H1 (cell line): ENCODE data around the gene TEX11. TPM values are rescaled to one million over a fixed set of nuclear protein-coding genes. Genes with fewer than 3 reads are reported as not detected.

Source experiments
- CTCF ChIA-PET: fragments of 300-600 bp; sonication (Branson Sonifier 250); formaldehyde crosslinking; loops from one replicate; lab custom pipeline; 2021; ENCODE audit not compliant: partially characterized antibody; lab: Charles Lee
- POLR2A ChIA-PET: fragments of 300-600 bp; sonication (Branson Sonifier 250); formaldehyde crosslinking; loops from one replicate; lab custom pipeline; 2021; ENCODE audit warnings: inconsistent platforms; ENCODE audit not compliant: partially characterized antibody; lab: Charles Lee
- DNase-seq, 2 experiments: peaks; one replicate each; pipeline versions ENCODE4 v3.0.0 to v3.0.0-alpha.2; 2010 to 2022; ENCODE audit warnings: low spot score in 2 of 2, low read depth in 1 of 2, mixed read lengths in 1 of 2
- FAIRE-seq: peaks from 2 replicates; lab custom pipeline; 2011; peaks lifted over from hg19 to GRCh38; lab: Jason Lieb, UNC
- H2AFZ ChIP-seq: 2 replicates; pipeline ENCODE4 v1.8.1; 2012; ENCODE audit warnings: low read length, inconsistent platforms
- H2AK5ac ChIP-seq: 2 replicates; pipeline ENCODE4 v1.6.1; 2013; ENCODE audit warnings: low read depth, low read length
- H2BK120ac ChIP-seq: replicated peaks from 2 replicates; pipeline ENCODE3; 2013; ENCODE audit warnings: low read depth, low read length, inconsistent platforms
- H2BK12ac ChIP-seq: 2 replicates; pipeline ENCODE4 v1.6.1; 2013; ENCODE audit warnings: low read depth, low read length
- H2BK15ac ChIP-seq: 2 replicates; pipeline ENCODE4 v1.6.1; 2013; ENCODE audit warnings: low read length
- H2BK20ac ChIP-seq: 2 replicates; pipeline ENCODE4 v1.6.1; 2013; ENCODE audit warnings: low read length
- H2BK5ac ChIP-seq: 2 replicates; pipeline ENCODE4 v1.6.1; 2013; ENCODE audit warnings: low read depth, low read length
- H3K14ac ChIP-seq: 2 replicates; pipeline ENCODE4 v1.6.1; 2013; ENCODE audit warnings: inconsistent platforms; ENCODE audit not compliant: insufficient read length
- H3K18ac ChIP-seq: 2 replicates; pipeline ENCODE4 v1.6.1; 2013; ENCODE audit warnings: low read length; ENCODE audit errors: extremely low read depth
- H3K23ac ChIP-seq: 2 replicates; pipeline ENCODE4 v1.6.1; 2013; ENCODE audit warnings: inconsistent platforms; ENCODE audit not compliant: insufficient read length
- H3K23me2 ChIP-seq: 2 replicates; pipeline ENCODE4 v1.6.1; 2013; ENCODE audit warnings: low read depth, low read length
- H3K27ac ChIP-seq: 2 replicates; pipeline ENCODE4 v1.6.1; 2011; ENCODE audit warnings: low read depth, low read length, inconsistent platforms
- H3K27me3 ChIP-seq, 4 experiments: replicated peaks in 1 of 4; 1 replicate in 1 of 4; 2 replicates in 3 of 4; pipeline versions ENCODE4 v1.6.1 to v1.8.1; 2011 to 2013; ENCODE audit warnings: low read length in 3 of 4, mild to moderate bottlenecking in 3 of 4, inconsistent platforms in 2 of 4, mixed read lengths in 2 of 4, moderate library complexity in 1 of 4; ENCODE audit not compliant: control insufficient read depth in 3 of 4, insufficient read depth in 3 of 4; ENCODE audit errors: extremely low read depth in 1 of 4
- H3K36me3 ChIP-seq, 4 experiments: 2 replicates each; pipeline versions ENCODE4 v1.6.1 to v1.8.1; 2011 to 2013; ENCODE audit warnings: mild to moderate bottlenecking in 4 of 4, low read length in 3 of 4, moderate library complexity in 2 of 4, control low read depth in 1 of 4, inconsistent platforms in 1 of 4; ENCODE audit not compliant: insufficient read depth in 4 of 4, control insufficient read depth in 2 of 4
- H3K4ac ChIP-seq: replicated peaks from 2 replicates; pipeline ENCODE3; 2013; ENCODE audit warnings: low read length, low read depth, mixed read lengths, inconsistent platforms; ENCODE audit not compliant: insufficient read length
- H3K4me1 ChIP-seq, 4 experiments: replicated peaks in 1 of 4; 1 replicate in 1 of 4; 2 replicates in 3 of 4; pipeline versions ENCODE4 v1.6.1 to v1.8.1; 2011 to 2013; ENCODE audit warnings: low read length in 3 of 4, inconsistent platforms in 2 of 4, mixed read lengths in 1 of 4; ENCODE audit not compliant: insufficient read depth in 4 of 4, control insufficient read depth in 3 of 4
- H3K4me2 ChIP-seq, 2 experiments: 2 replicates each; pipeline versions ENCODE4 v1.6.1 to v1.8.1; 2011 to 2013; ENCODE audit warnings: low read depth in 2 of 2, low read length in 2 of 2, control low read depth in 1 of 2, inconsistent platforms in 1 of 2, mild to moderate bottlenecking in 1 of 2; ENCODE audit not compliant: insufficient read depth in 1 of 2
- H3K4me3 ChIP-seq, 4 experiments: fragments of 200-600, 300-600 bp in 1 of 4; sonication (generic), shearing (Covaris generic), sonication (Bioruptor Twin) in 1 of 4; 2 replicates each; pipeline versions ENCODE4 v1.5.1 to v1.8.1; 2011 to 2016; ENCODE audit warnings: low read length in 4 of 4, low read depth in 3 of 4, control low read depth in 2 of 4, inconsistent platforms in 2 of 4, mild to moderate bottlenecking in 2 of 4, mixed read lengths in 1 of 4, moderate library complexity in 1 of 4; ENCODE audit not compliant: insufficient read depth in 2 of 4; ENCODE audit errors: extremely low read depth in 1 of 4
- H3K56ac ChIP-seq: replicated peaks from 2 replicates; pipeline ENCODE3; 2013; ENCODE audit warnings: low read depth, mild to moderate bottlenecking, mixed read lengths, low read length, inconsistent platforms; ENCODE audit not compliant: insufficient read length
- H3K79me1 ChIP-seq: 2 replicates; pipeline ENCODE4 v1.6.1; 2013; ENCODE audit warnings: low read depth, low read length, control low read depth
- H3K79me2 ChIP-seq, 2 experiments: 2 replicates each; pipeline versions ENCODE4 v1.6.1 to v1.8.1; 2012 to 2013; ENCODE audit warnings: low read length in 2 of 2, mild to moderate bottlenecking in 2 of 2, inconsistent platforms in 1 of 2; ENCODE audit not compliant: insufficient read depth in 2 of 2, control insufficient read depth in 1 of 2
- H3K9ac ChIP-seq, 4 experiments: replicated peaks in 1 of 4; 1 replicate in 1 of 4; 2 replicates in 3 of 4; pipeline versions ENCODE4 v1.6.1 to v1.8.1; 2011 to 2013; ENCODE audit warnings: low read depth in 3 of 4, low read length in 3 of 4, control low read depth in 2 of 4, mild to moderate bottlenecking in 2 of 4, moderate library complexity in 2 of 4, inconsistent platforms in 1 of 4; ENCODE audit errors: extremely low read depth in 1 of 4
- H3K9me3 ChIP-seq, 2 experiments: 2 replicates each; pipeline versions ENCODE4 v1.6.1 to v1.8.1; 2012 to 2013; ENCODE audit warnings: mild to moderate bottlenecking in 2 of 2, moderate library complexity in 2 of 2, control low read depth in 1 of 2, inconsistent platforms in 1 of 2, low read depth in 1 of 2, low read length in 1 of 2, mixed read lengths in 1 of 2; ENCODE audit not compliant: insufficient read depth in 2 of 2
- H4K20me1 ChIP-seq, 2 experiments: replicated peaks in 1 of 2; 2 replicates each; pipeline versions ENCODE3 to v1.8.1; 2011 to 2013; ENCODE audit warnings: inconsistent platforms in 2 of 2, low read length in 2 of 2, mild to moderate bottlenecking in 1 of 2; ENCODE audit not compliant: insufficient read depth in 2 of 2, control insufficient read depth in 1 of 2
- H4K5ac ChIP-seq: 2 replicates; pipeline ENCODE4 v1.6.1; 2013; ENCODE audit warnings: low read length, low read depth, mixed read lengths, inconsistent platforms; ENCODE audit not compliant: insufficient read length
- H4K8ac ChIP-seq: 2 replicates; pipeline ENCODE4 v1.8.0; 2013; ENCODE audit warnings: mild to moderate bottlenecking, moderate library complexity, low read length, inconsistent platforms; ENCODE audit not compliant: insufficient read depth; ENCODE audit errors: extremely low read depth
- H4K91ac ChIP-seq: replicated peaks from 2 replicates; pipeline ENCODE3; 2013; ENCODE audit warnings: low read length, mixed read lengths, inconsistent platforms; ENCODE audit not compliant: insufficient read length
- SIRT6 ChIP-seq: IDR thresholded peaks from one replicate; pipeline ENCODE4 v1.7.1; 2012; ENCODE audit warnings: low read length, inconsistent platforms
- WGBS, 2 experiments: shearing (Covaris generic) in 1 of 2; methylation state at CpG; one replicate each; pipeline versions ENCODE4 v1.1.6 to v1.1.7; 2013 to 2015; ENCODE audit warnings: low lambda C conversion rate in 2 of 2, mixed read lengths in 2 of 2, inconsistent platforms in 1 of 2, low coverage in 1 of 2, missing lambda C conversion rate in 1 of 2; ENCODE audit not compliant: insufficient replicate concordance in 2 of 2, insufficient coverage in 1 of 2, insufficient read length in 1 of 2; ENCODE audit errors: extremely low coverage in 1 of 2, missing lambda C conversion rate in 1 of 2; 5-methylcytosine and 5-hydroxymethylcytosine counted together
- polyA plus RNA-seq, 7 experiments: library from polyadenylated mRNA; depleted of rRNA in 3 of 7; stranded (reverse) in 5 of 7; unstranded in 2 of 7; fragments of >200 nt in 5 of 7; fragments of 200-250 nt in 2 of 7; gene quantifications; 1 replicate in 5 of 7; 2 replicates in 1 of 7; 4 replicates in 1 of 7; pipeline versions ENCODE4 v1.2.1 to v1.2.3, GENCODE V29; 2011 to 2013; ENCODE audit warnings: missing spikeins in 2 of 7, mixed read lengths in 2 of 7
- total RNA-seq: library from RNA; stranded (reverse); fragmentation: NEBNext Ultra II Directional; extraction: Animal tissue kit (Norgen Biotek cat#: 25700); gene quantifications from 2 replicates; pipeline ENCODE4 v1.2.1, GENCODE V29; 2021

Gene TEX11
- total and polyA plus RNA-seq, 2 of the 8 experiments (the other 6 are each of a cell fraction or from before 2014, with no cell fraction given) = 0.11 to 0.74 TPM

- Histone ChIP-seq H3K56ac (no peak overlapping the region), H3K4me2 (no peak overlapping the region), H2AK5ac (no peak overlapping the region), H3K4me1 (peaks cover 1 to 5% (median 4%) of the 10 kb centered on the region in 4 experiments; a peak in 4 of 7 replicates), H3K9ac (no peak overlapping the region), H4K8ac (no peak overlapping the region)
- FAIRE-seq (no peak), DNase-seq (no peak)
- CTCF ChIA-PET = interaction anchor here (0.7 kb wide), 1 partner anchor 16 kb away, joined by 3 read pairs; no protein-coding TSS in a partner anchor
- POLR2A ChIA-PET = interaction anchor here (1.1 kb wide), 1 partner anchor 10 kb away, joined by 3 read pairs; no protein-coding TSS in a partner anchor
- TF ChIP-seq SIRT6 = no peak
- TF ChIP-seq, all 59 proteins: peak for 0
- no peak overlapping the region for H2BK120ac ChIP-seq
- no peak overlapping the region for H2BK20ac ChIP-seq
- no peaks in the 10 kb centered on the region for H3K9me3 ChIP-seq
- H3K18ac ChIP-seq = no peak overlapping the region
- no peak overlapping the region for H2BK15ac ChIP-seq
- no peaks in the 10 kb centered on the region for H3K79me1 ChIP-seq
- no peak overlapping the region for H2AFZ ChIP-seq
- no peak overlapping the region for H2BK12ac ChIP-seq
- no peak overlapping the region for H3K27ac ChIP-seq
- H4K20me1 ChIP-seq = peaks cover 0 to 10% of the 10 kb centered on the region in 2 experiments
- H4K91ac ChIP-seq = no peak overlapping the region
- H3K27me3 ChIP-seq = no peaks in the 10 kb centered on the region
- peaks cover 0 to 44% of the 10 kb centered on the region in 2 experiments; a peak in 2 of 4 replicates for H3K79me2 ChIP-seq
- peaks cover 3 to 45% (median 22%) of the 10 kb centered on the region in 4 experiments for H3K36me3 ChIP-seq
- H3K4me3 ChIP-seq = no peak overlapping the region
- H3K14ac ChIP-seq = no peak overlapping the region
- no peak overlapping the region for H2BK5ac ChIP-seq
- 100% methylated on average over 2 of the region's 2 CpGs; no CpG with 5 or more reads in 1 of the 2 experiments for WGBS, 2 experiments
- H3K23me2 ChIP-seq = no peaks in the 10 kb centered on the region
- H3K23ac ChIP-seq = no peak overlapping the region
- H4K5ac ChIP-seq = no peak overlapping the region
- H3K4ac ChIP-seq = no peak overlapping the region
These were observed 419.7 kb downstream of the TEX11 start for GRCh38 chrX:70488856-70489255.
